Gastrocnemius medialis (tissue), 4 donors: Measurements from ENCODE around the gene RC3H1. TPM values are rescaled to one million over a fixed set of nuclear protein-coding genes. Genes with fewer than 3 reads are reported as not detected.

Experiments used
- ATAC-seq, 2 donors: fragments of 150-250 bp; one replicate each; pipeline ENCODE4 v1.9.1; 2016
- DNase-seq, 2 donors: peaks; one replicate each; pipeline ENCODE4 v3.0.0-alpha.2; 2019
- H3K27ac ChIP-seq, 4 donors: fragments of 200-600 bp; sonication (generic); 1 replicate in 1 of 4; 2 replicates in 3 of 4; pipeline ENCODE4 v1.5.1; 2016 to 2018; ENCODE audit warnings: mild to moderate bottlenecking in 2 of 4, moderate library complexity in 1 of 4
- H3K27me3 ChIP-seq, 3 donors: fragments of 200-600 bp; sonication (generic) in 2 of 3; 1 replicate in 1 of 3; 2 replicates in 2 of 3; pipeline versions ENCODE4 v1.5.1 to v1.6.0; 2016 to 2019; ENCODE audit warnings: mild to moderate bottlenecking in 1 of 3, moderate library complexity in 1 of 3
- H3K36me3 ChIP-seq, 2 donors: fragments of 200-600 bp; sonication (generic) in 1 of 2; one replicate each; pipeline ENCODE4 v1.5.1; 2017 to 2018
- H3K4me1 ChIP-seq, 2 donors: fragments of 200-600 bp; sonication (generic) in 1 of 2; one replicate each; pipeline ENCODE4 v1.5.1; 2016 to 2017; ENCODE audit warnings: mild to moderate bottlenecking in 2 of 2
- H3K4me3 ChIP-seq, 4 donors: fragments of 200-600 bp; sonication (generic) in 3 of 4; 1 replicate in 1 of 4; 2 replicates in 3 of 4; pipeline ENCODE4 v1.5.1; 2016 to 2019; ENCODE audit warnings: mild to moderate bottlenecking in 2 of 4
- H3K9me3 ChIP-seq, 3 donors: fragments of 200-600 bp; sonication (generic) in 2 of 3; 1 replicate in 1 of 3; 2 replicates in 2 of 3; pipeline ENCODE4 v1.5.1; 2016 to 2019
- POLR2A ChIP-seq, 2 donors: fragments of 450-650 bp; IDR thresholded peaks; one replicate each; pipeline ENCODE4 v1.6.1; 2017; ENCODE audit warnings: antibody characterized with exemption in 2 of 2, mild to moderate bottlenecking in 2 of 2, moderate library complexity in 2 of 2
- in situ Hi-C, 4 donors: fragments of 200-750 bp; cut with MboI; loops; one replicate each; pipeline versions ENCODE4 v1.15.0 to v1.8.0; 2017; ENCODE audit warnings: low sequenced_read_pairs in 4 of 4
- intact Hi-C: fragments of 100-400 bp; cut with DNase I; formaldehyde crosslinking; loops from one replicate; pipeline ENCODE4 v1.15.1; 2023; ENCODE audit warnings: low total_unique reads
- total RNA-seq, 4 donors: library from RNA; depleted of rRNA; stranded (reverse); fragments of >200 nt; gene quantifications; one replicate each; pipeline versions ENCODE4 v1.1.0 to v1.2.3, GENCODE V29; 2016
- TF ChIP-seq, protein P1 (sequence below), 5 experiments: fragments of 450-650 bp in 3 of 5; fragments of 200-600 bp in 2 of 5; sonication (generic) in 2 of 5; IDR thresholded peaks in 4 of 5; conservative IDR thresholded peaks in 1 of 5; 1 replicate in 4 of 5; 2 replicates in 1 of 5; pipeline ENCODE4 v1.5.1; 2016 to 2019; ENCODE audit warnings: antibody characterized with exemption in 5 of 5, mild to moderate bottlenecking in 3 of 5, moderate library complexity in 3 of 5

RC3H1 gene
- total RNA-seq, 4 donors from 2014 or later: 17.6 to 88.9 (median 37.8) TPM

DNA sequence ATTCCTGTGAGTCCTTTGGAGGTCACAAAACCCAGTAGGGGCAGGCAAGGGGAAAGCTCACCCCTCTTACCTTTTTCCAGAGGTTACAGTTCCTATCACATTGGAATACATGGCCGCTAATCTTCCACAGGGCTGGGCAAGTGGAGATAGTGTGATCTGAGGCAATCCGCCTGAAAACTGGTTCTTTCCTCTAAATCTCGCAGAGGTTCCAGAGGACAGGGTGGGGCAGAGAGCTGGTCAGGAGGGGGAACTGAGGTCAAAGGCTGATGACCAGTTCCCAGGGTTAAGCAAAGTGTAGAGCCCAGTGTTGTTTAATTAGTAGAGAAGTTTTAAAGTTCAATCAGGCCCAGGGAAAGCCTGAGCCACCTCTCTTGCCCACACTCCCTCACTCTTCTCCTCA is 105.0 kb downstream of the RC3H1 start, which contains the start of gene SERPINC1:
SERPINC1 (minus strand) TSS at position 179 of the 400 bp plus-strand sequence; CDS start at position 111, 68 bp downstream.
- DNase-seq (no peak), ATAC-seq (no peak)
- H3K27ac ChIP-seq: no peak within 1 kb of the TSS
- H3K4me3 ChIP-seq: no peak within 1 kb of the TSS
- H3K27me3 ChIP-seq: no peaks in the 10 kb centered on the region
- no peaks in the 10 kb centered on the region for H3K36me3 ChIP-seq
- intact Hi-C loops: no loop called here
- TF ChIP-seq POLR2A (IDR thresholded peaks at IDR 0.05): no peak
- TF ChIP-seq, protein P1, sequence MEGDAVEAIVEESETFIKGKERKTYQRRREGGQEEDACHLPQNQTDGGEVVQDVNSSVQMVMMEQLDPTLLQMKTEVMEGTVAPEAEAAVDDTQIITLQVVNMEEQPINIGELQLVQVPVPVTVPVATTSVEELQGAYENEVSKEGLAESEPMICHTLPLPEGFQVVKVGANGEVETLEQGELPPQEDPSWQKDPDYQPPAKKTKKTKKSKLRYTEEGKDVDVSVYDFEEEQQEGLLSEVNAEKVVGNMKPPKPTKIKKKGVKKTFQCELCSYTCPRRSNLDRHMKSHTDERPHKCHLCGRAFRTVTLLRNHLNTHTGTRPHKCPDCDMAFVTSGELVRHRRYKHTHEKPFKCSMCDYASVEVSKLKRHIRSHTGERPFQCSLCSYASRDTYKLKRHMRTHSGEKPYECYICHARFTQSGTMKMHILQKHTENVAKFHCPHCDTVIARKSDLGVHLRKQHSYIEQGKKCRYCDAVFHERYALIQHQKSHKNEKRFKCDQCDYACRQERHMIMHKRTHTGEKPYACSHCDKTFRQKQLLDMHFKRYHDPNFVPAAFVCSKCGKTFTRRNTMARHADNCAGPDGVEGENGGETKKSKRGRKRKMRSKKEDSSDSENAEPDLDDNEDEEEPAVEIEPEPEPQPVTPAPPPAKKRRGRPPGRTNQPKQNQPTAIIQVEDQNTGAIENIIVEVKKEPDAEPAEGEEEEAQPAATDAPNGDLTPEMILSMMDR (IDR thresholded peaks at IDR 0.05 in 4 of 5, conservative IDR thresholded peaks at IDR 0.05 in 1 of 5): no peak
- in situ Hi-C loops: no loop called here
- no peaks in the 10 kb centered on the region for H3K9me3 ChIP-seq
- no peaks in the 10 kb centered on the region for H3K4me1 ChIP-seq

DNA sequence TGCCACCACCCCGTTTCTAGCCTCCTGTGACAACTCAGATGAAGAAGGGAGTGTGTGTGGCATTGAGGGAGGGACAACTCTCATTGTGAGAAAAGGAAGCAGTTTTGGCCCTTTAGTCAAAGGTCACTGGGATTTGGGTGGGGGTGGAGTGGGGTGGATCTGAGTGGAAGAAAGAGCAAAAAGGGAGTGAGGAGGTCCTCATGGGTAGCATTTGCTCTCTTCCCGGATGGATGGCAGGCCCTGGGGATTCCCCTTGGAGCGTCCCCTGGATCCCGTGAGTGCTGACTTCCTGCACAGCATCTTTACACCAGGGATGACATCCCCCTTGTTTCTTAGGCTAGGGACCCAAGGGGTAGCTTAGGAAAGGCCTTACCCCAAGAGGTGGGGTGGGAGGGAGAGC is 105.5 kb downstream of the RC3H1 start:
- no peaks in the 10 kb centered on the region for H3K27me3 ChIP-seq
- H3K4me3 ChIP-seq: no peak overlapping the region
- TF ChIP-seq, protein P1 (IDR thresholded peaks at IDR 0.05 in 4 of 5, conservative IDR thresholded peaks at IDR 0.05 in 1 of 5): no peak
- TF ChIP-seq POLR2A (IDR thresholded peaks at IDR 0.05): no peak
- no peaks in the 10 kb centered on the region for H3K9me3 ChIP-seq
- DNase-seq (no peak), ATAC-seq (no peak)
- no peaks in the 10 kb centered on the region for H3K36me3 ChIP-seq
- no peak overlapping the region for H3K27ac ChIP-seq
- no peaks in the 10 kb centered on the region for H3K4me1 ChIP-seq
- in situ Hi-C loops (no loop called here), intact Hi-C loops (no loop called here)

DNA sequence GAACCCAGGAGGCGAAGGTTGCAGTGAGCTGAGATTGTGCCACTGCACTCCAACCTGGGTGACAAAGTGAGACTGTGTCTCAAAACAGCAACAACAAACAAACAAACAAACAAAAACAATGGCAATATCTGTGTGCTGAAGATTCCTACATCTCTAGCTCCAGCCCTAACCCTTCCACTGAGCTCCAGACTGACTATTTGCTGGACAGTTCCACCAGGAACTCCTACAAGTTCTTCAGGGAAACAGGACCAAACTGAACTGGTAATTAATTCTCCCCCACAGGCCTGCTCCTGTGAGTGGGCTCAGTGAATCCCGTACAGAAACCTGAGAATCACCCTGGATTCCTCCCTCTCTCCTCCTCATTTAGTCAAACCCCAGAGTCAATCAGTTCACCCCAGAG is 106.6 kb downstream of the RC3H1 start:
- H3K36me3 ChIP-seq: no peaks in the 10 kb centered on the region
- intact Hi-C loops: no loop called here
- H3K9me3 ChIP-seq: no peaks in the 10 kb centered on the region
- H3K4me1 ChIP-seq: no peaks in the 10 kb centered on the region
- TF ChIP-seq, protein P1 (IDR thresholded peaks at IDR 0.05 in 4 of 5, conservative IDR thresholded peaks at IDR 0.05 in 1 of 5): no peak
- TF ChIP-seq POLR2A (IDR thresholded peaks at IDR 0.05): no peak
- no peak overlapping the region for H3K4me3 ChIP-seq
- in situ Hi-C loops: no loop called here
- no peaks in the 10 kb centered on the region for H3K27me3 ChIP-seq
- H3K27ac ChIP-seq: no peak overlapping the region
- ATAC-seq: no peak
- DNase-seq: no peak

GRCh38 chr1:173914366-173914871 is 107.7 kb downstream of the RC3H1 start:
- no peak for ATAC-seq
- H3K9me3 ChIP-seq: no peaks in the 10 kb centered on the region

More at GRCh38 chr1:173914366-173914871, 107.7 kb downstream of the RC3H1 start:
- in situ Hi-C loops: no loop called here
- intact Hi-C loops: no loop called here
- Histone ChIP-seq H3K4me3 (no peak overlapping the region), H3K36me3 (no peaks in the 10 kb centered on the region), H3K27me3 (no peaks in the 10 kb centered on the region), H3K4me1 (no peaks in the 10 kb centered on the region), H3K27ac (no peak overlapping the region)
- TF ChIP-seq, protein P1 (IDR thresholded peaks at IDR 0.05 in 4 of 5, conservative IDR thresholded peaks at IDR 0.05 in 1 of 5): peak in 1 of 5 experiments; percentile 36
- TF ChIP-seq POLR2A (IDR thresholded peaks at IDR 0.05): no peak
- DNase-seq: no peak
